GM19351 (cell line): ENCODE results near the gene DSCAM.

ENCODE experiments used
- ATAC-seq: cut with Tn5 transposase; IDR thresholded peaks from one replicate; pipeline ENCODE4 v1.9.1; 2021; ENCODE audit warnings: mild to moderate bottlenecking, moderate library complexity; ENCODE audit not compliant: unreplicated experiment

DSCAM gene

GRCh38 chr21:40404396-40404800 is 442.6 kb downstream of the DSCAM start:
- ATAC-seq, result no peak

GRCh38 chr21:40402884-40403582 is 443.9 kb downstream of the DSCAM start:
- no peak for ATAC-seq

- ATAC-seq, result no peak
Measured at GRCh38 chr21:40395732-40396131, 451.2 kb downstream of the DSCAM start.

- ATAC-seq, result no peak
Measured at GRCh38 chr21:40393066-40393465, 453.9 kb downstream of the DSCAM start.

- ATAC-seq, result no peak
Measured at GRCh38 chr21:40388046-40388445, 458.9 kb downstream of the DSCAM start.

GRCh38 chr21:40386981-40387747 is 459.8 kb downstream of the DSCAM start:
- ATAC-seq, result no peak

- ATAC-seq, result no peak
Measured at GRCh38 chr21:40386294-40386911, 460.6 kb downstream of the DSCAM start.

- no peak for ATAC-seq
Measured at GRCh38 chr21:40385883-40386282, 461.1 kb downstream of the DSCAM start.

GRCh38 chr21:40383951-40384350 is 463.0 kb downstream of the DSCAM start:
- no peak for ATAC-seq

GRCh38 chr21:40381111-40381510 is 465.8 kb downstream of the DSCAM start:
- no peak for ATAC-seq

GRCh38 chr21:40379881-40380810 is 466.8 kb downstream of the DSCAM start:
- ATAC-seq, result no peak

- ATAC-seq, result no peak
Measured at GRCh38 chr21:40377135-40377534, 469.8 kb downstream of the DSCAM start.

GRCh38 chr21:40373761-40374160 is 473.2 kb downstream of the DSCAM start:
- ATAC-seq, result no peak

GRCh38 chr21:40372506-40372905 is 474.5 kb downstream of the DSCAM start:
- ATAC-seq, result no peak

GRCh38 chr21:40371329-40371728 is 475.6 kb downstream of the DSCAM start:
- ATAC-seq, result no peak

- no peak for ATAC-seq
Measured at GRCh38 chr21:40356644-40357043, 490.3 kb downstream of the DSCAM start.

- ATAC-seq, result no peak
Measured at GRCh38 chr21:40355076-40355475, 491.9 kb downstream of the DSCAM start.

GRCh38 chr21:40351006-40351405 is 496.0 kb downstream of the DSCAM start:
- ATAC-seq, result no peak

GRCh38 chr21:40349591-40349990 is 497.4 kb downstream of the DSCAM start:
- no peak for ATAC-seq

GRCh38 chr21:40345711-40346321 is 501.1 kb downstream of the DSCAM start:
- no peak for ATAC-seq
